ENCODE results near the gene RPL35A. TPM values are rescaled to one million over a fixed set of nuclear protein-coding genes. Genes with fewer than 3 reads are reported as not detected.

Gene RPL35A
- total and polyA plus RNA-seq, 9 of the 15 experiments (the other 6 are each of a cell fraction or from before 2014, with no cell fraction given), result 1,475 to 2,942 (median 2,367) TPM

DNA sequence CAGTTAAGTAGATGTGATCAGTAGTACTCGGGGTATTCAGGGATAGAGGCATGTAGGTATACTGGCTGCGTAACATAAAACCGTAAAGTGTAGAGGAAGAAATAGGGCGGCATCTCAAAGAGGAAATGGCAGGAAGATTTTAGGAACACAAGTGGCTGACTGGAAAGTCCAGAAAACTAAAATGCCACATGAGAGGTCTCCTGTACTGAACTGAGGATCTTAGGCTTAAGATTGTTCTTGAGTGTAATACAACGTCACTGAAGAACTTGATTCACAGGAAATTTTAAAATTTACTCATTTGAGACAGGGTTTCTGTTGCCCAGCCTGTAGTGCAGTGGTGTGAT is 7.8 kb downstream of the RPL35A start (continued):
- TF ChIP-seq TCF3 (CRISPR knock-in tag; IDR thresholded peaks at IDR 0.05), result no peak
- TF ChIP-seq, protein P1, sequence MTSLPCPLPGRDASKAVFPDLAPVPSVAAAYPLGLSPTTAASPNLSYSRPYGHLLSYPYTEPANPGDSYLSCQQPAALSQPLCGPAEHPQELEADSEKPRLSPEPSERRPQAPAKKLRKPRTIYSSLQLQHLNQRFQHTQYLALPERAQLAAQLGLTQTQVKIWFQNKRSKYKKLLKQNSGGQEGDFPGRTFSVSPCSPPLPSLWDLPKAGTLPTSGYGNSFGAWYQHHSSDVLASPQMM (CRISPR knock-in tag; IDR thresholded peaks at IDR 0.05), result no peak
- TF ChIP-seq LCOR (CRISPR knock-in tag; IDR thresholded peaks at IDR 0.05), result no peak
- no peak for TF ChIP-seq JUNB (CRISPR knock-in tag; conservative IDR thresholded peaks at IDR 0.05)
- TF ChIP-seq ATF1 (CRISPR knock-in tag; IDR thresholded peaks at IDR 0.05), result no peak
- peak; percentile 38; the same call in 1 of the 2 replicates for TF ChIP-seq ATF1 (tag; IDR thresholded peaks at IDR 0.05)
- TF ChIP-seq PML (IDR thresholded peaks at IDR 0.05; ENCODE audit: low read length), result no peak
- no peak for TF ChIP-seq KAT7 (CRISPR knock-in tag; IDR thresholded peaks at IDR 0.05; ENCODE audit: borderline replicate concordance)
- TF ChIP-seq FOS (IDR thresholded peaks at IDR 0.05; ENCODE audit: extremely low read depth, insufficient read length), result no peak
- TF ChIP-seq TAF15 (IDR thresholded peaks at IDR 0.05; ENCODE audit: low read depth, low read length), result no peak
- TF ChIP-seq KDM5B (IDR thresholded peaks at IDR 0.05; ENCODE audit: insufficient replicate concordance, low read depth, low read length), result peak; percentile 2
- no peak for TF ChIP-seq STAG1 (CRISPR knock-in tag; IDR thresholded peaks at IDR 0.05; ENCODE audit: borderline replicate concordance)
- no peak for TF ChIP-seq E2F1 (CRISPR knock-in tag; IDR thresholded peaks at IDR 0.05)
- TF ChIP-seq ZHX1 (conservative IDR thresholded peaks at IDR 0.05; ENCODE audit: low read length), result no peak
- TF ChIP-seq NCOA6 (IDR thresholded peaks at IDR 0.05), result no peak
- TF ChIP-seq KDM1A (IDR thresholded peaks at IDR 0.05), result no peak
- no peak for TF ChIP-seq PPARD (CRISPR knock-in tag; IDR thresholded peaks at IDR 0.05)
- TF ChIP-seq ZNF121 (CRISPR knock-in tag; conservative IDR thresholded peaks at IDR 0.05), result no peak
- TF ChIP-seq, protein P2, sequence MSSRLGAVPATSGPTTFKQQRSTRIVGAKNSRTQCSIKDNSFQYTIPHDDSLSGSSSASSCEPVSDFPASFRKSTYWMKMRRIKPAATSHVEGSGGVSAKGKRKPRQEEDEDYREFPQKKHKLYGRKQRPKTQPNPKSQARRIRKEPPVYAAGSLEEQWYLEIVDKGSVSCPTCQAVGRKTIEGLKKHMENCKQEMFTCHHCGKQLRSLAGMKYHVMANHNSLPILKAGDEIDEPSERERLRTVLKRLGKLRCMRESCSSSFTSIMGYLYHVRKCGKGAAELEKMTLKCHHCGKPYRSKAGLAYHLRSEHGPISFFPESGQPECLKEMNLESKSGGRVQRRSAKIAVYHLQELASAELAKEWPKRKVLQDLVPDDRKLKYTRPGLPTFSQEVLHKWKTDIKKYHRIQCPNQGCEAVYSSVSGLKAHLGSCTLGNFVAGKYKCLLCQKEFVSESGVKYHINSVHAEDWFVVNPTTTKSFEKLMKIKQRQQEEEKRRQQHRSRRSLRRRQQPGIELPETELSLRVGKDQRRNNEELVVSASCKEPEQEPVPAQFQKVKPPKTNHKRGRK (tag; IDR thresholded peaks at IDR 0.05), result no peak
- TF ChIP-seq NFATC3 (IDR thresholded peaks at IDR 0.05), result no peak
- TF ChIP-seq ZBTB49 (CRISPR knock-in tag; IDR thresholded peaks at IDR 0.05; ENCODE audit: borderline replicate concordance), result no peak
- no peak for TF ChIP-seq POLR2A (conservative IDR thresholded peaks at IDR 0.05)
- TF ChIP-seq FOXP1 (CRISPR knock-in tag; IDR thresholded peaks at IDR 0.05), result no peak

All from K562 (cell line).